HG02571 (cell line): ENCODE data around the gene UFSP1.
"Not testable (repeated sequence)": the region's sequence is repeated elsewhere in the genome, so short reads cannot be mapped to it uniquely, and the experiment has no call there.

ENCODE experiments used
- ATAC-seq: cut with Tn5 transposase; IDR thresholded peaks from one replicate; pipeline ENCODE4 v1.9.1; 2021; ENCODE audit warnings: mild to moderate bottlenecking, moderate library complexity; ENCODE audit not compliant: unreplicated experiment

The UFSP1 gene

DNA sequence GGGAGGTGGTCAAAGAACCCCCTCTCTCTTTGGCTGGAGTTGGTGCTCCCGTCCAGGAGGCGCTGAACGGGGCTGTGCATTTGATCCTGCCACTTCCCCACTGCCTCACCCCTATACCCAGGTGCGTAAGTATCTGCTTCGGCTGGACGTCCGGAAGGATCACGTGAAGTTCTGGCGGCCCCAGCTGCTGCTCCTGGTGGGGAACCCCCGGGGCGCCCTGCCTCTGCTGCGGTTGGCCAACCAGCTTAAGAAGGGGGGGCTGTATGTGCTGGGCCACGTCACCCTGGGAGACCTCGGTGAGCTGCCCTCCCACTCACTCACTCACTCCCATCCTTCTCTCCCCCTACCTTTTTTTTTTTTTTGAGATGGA lies 27.9 kb downstream of the UFSP1 start:
- no peak for ATAC-seq

DNA sequence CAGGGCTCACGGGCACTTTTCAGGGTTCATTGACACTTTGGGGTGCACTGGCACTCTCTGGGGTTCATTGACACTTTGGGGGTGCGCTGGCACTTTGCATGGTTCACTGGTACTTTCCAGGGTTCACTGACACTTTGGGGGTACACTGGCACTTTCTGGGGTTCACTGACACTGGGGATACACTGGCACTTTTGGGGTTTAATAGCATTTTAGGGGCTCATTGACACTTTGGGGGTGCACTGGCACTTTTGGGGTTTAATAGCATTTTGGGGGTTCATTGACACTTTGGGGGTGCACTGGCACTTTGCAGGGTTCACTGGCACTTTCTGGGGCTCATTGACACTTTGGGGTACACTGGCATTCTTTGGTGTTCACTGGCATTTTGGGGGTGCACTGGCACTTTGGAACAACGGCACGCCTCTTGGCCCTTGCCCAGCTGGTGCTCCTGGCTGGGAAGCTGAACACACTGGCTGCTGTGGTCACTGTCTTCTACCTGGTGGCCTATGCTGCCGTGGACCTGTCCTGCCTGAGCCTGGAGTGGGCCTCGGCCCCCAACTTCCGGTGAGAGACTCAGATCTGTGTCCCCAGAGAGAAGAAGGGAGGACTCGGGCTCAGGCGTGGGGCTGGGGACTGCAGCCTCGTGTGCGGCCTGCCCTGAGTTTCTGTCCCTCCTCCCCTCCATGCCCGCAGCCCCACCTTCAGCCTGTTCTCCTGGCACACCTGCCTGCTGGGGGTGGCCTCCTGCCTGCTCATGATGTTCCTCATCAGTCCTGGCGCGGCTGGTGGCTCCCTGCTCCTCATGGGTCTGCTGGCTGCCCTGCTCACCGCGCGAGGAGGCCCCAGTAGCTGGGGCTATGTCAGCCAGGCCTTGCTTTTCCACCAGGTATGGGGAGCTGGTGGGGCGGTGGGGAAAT lies 28.6 kb downstream of the UFSP1 start:
- ATAC-seq, result no peak

DNA sequence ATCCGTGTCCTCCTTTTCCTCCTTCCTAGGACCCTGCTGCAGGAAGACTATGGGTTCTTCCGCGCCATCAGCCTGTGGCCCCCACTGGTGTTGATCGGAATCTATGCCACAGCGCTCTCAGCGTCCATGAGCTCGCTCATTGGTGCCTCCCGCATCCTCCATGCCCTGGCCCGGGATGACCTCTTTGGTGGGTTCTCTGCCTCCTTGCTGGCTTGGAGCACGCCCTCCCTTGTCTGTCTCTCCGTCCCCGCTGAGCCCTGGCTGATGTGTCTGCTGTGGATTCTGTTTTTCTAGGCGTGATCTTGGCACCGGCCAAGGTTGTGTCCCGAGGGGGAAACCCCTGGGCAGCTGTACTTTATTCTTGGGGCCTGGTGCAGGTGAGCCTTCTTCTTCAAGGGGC lies 29.7 kb downstream of the UFSP1 start:
- no peak for ATAC-seq

DNA sequence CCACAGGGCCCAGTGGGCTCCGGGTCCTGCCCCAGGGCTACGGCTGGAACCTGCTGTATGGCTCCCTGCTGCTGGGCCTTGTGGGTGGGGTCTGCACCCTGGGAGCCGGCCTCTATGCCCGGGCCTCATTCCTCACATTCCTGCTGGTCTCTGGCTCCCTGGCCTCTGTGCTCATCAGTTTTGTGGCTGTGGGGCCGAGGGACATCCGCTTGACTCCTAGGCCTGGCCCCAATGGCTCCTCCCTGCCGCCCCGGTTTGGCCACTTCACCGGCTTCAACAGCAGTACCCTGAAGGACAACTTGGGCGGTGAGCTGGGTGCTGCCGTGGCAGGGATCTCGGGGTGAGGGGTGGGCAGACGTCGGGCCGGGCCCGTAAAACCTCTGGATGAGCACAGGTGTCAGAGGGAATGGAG lies 32.6 kb downstream of the UFSP1 start:
- no peak for ATAC-seq

DNA sequence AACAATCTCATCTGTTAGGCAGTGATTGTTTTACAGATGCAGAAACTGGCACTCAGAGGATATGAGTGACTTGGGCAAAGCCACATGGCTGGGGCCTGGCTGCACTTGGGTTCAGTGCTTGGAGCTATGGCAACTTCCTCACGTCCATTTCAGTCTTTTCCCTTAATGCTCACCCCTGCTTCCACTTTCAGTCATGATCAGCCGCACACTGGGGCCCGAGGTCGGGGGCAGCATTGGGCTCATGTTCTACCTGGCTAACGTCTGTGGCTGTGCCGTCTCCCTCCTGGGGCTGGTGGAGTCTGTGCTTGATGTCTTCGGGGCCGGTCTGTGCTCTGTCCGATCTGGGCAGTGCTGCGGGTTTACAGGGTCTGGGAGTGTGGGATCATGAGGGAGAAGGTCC lies 34.0 kb downstream of the UFSP1 start:
- no peak for ATAC-seq

DNA sequence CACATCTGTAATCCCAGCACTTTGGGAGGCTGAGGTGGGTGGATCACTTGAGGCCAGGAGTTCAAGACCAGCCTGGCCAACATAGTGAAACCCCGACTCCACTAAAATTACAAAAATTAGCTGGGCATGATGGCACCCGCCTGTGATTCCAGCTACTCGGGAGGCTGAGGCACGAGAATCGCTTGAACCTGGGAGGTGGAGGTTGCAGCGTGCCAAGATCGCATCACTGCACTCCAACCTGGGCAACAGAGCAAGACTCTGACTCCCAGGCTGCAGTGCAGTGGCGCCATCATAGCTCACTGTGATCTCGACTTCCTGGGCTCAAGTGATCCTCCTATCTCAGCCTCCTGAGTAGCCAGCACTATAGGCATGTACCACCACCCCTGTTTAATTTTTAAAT lies 34.6 kb downstream of the UFSP1 start:
- ATAC-seq, result not testable (repeated sequence)

DNA sequence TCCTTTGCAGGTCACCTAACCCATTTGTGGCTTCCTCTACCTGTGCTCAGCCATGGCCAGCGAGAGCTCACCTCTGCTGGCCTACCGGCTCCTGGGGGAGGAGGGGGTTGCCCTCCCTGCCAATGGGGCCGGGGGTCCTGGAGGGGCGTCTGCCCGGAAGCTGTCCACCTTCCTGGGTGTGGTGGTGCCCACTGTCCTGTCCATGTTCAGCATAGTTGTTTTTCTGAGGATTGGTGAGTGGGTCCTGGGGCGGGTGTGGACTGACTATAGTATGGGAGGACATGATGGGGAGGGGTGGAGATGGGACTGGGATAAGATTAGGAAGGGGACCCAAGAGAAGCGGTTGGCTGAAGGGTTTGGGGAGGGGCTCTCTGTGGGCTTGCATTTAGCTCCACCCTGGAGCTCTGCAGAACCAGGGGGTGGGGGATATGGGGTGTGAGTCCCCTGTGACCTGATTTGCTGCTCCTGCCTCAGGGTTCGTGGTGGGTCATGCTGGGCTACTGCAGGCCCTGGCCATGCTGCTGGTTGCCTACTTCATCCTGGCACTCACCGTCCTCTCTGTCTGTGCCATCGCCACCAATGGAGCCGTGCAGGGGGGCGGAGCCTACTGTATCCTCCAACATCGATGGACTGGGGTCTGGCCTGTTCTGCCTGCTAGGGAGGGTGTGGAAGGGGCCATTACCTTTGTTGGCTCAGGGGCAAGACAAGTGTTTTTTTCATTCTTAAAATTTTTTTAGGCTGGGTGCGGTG lies 35.2 kb downstream of the UFSP1 start:
- ATAC-seq, result no peak

DNA sequence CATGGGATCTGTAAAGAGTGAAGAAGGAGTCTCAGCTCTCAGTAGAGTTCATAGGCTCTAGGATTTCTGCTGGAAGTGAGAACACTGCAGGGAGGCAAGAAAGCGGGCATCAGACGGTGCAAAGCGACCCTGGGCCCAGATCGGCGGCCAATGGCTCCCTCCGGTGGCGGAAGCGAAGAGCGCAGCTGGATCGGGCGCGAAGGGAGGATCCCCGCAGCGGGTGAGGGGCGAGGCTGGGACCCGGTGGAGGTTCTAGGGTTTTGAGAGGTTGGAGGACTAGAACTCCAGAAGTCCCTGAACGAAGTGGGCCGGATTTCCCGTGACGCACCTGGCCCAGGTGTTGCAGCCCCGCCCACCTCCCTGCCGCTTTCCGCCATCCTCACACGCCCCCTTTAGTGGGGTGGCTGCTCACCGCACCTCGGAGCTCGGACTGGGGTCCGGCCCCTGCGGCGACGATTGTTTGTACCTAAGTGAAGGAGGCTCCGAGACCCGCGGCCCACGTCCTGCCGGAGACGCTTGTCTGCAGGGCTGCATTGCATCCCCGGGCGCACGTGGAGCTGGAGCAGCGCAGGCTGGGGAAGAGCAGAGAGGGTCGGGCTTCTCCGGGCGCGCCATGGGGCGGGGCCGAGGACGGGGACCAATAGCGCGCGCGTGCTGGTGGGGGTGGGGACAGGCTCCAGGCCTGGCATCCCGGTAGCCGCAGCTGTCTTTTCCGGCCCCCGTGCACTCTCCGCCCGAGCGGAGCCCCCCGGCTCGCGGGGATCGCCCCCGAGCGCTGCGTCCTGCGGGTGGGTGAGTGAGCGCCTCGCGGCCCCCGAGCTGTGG lies 37.3 kb downstream of the UFSP1 start, which contains the start of gene SLC12A9:
Gene SLC12A9, plus strand, starts transcription at position 666 of the 825 bp plus-strand sequence. CDS start 1,485 bp downstream, outside the sequence.
- peak; percentile 79 for ATAC-seq

DNA sequence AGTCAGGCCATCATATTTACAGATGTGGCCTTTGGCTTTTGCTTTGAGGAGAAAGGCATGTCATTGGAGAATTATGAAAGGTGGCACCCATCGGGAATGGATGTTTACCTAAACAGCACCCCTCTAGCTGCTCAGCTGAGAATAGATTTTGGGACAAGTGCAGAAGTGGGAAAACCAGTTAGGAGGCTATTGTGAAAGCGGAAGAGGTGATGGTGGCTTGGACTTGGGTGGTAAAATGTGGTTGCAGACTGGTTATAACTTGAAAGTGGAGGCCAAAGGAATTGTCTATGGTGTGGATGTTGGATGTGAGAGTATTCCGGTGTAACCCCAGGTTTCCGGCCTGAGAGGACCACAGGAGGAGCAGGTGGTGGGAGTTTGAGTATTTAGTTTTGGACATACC lies 42.2 kb downstream of the UFSP1 start:
- ATAC-seq, result no peak

DNA sequence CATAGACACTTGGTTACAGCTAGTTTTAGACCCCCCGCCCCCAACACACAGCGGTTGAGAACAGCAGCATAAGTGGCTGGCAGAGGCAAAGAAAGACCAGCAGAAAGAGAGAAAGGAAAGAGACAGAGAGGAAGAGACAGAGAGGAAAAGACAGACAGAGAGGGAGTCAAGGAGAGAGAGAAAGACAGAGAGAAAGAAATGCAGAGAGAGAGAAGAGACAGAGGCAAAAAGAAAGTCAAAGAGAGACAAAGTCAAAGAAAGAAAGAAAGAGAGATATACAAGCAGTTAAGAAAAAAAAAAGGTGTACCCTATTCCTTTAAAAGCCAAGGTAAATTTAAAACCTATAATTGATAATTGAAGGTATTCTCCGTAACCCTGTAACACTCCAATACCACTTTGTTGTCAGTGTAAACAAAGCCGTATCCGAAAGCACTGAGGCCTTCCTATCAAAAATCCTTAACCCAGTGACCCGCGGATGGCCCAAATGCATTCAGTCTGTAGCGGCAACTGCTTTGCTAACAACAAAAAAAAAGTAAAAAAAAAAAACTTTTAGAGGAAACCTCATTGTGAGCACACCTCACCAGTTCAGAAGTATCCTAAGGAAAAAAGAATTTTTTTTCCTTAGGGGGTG lies 48.9 kb downstream of the UFSP1 start:
- ATAC-seq, result no peak

DNA sequence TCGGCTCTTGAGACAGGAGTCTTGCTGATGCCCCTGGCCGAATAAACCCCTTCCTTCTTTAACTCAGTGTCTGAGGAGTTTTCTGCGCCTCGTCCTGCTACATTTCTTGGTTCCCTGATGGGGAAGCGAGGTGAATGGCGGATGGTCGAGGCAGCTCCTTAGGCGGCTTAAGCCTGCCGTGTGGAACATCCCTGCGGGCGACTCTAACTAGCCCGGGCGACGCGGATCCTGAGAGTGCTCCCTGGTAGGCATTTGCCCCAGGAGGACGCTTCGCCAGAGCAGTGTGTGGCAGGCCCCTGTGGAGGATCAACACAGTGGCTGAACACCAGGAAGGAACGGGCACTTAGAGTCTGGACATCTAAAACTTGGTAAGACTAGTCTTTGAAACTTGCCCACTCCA lies 50.2 kb downstream of the UFSP1 start:
- ATAC-seq, result no peak
